HuH-7.5 (cell line): ENCODE measurements around the gene OR1I1.

ENCODE experiments used
- DNase-seq: peaks from one replicate; pipeline ENCODE4 v3.0.0; 2011; ENCODE audit warnings: low spot score

OR1I1 gene

DNA sequence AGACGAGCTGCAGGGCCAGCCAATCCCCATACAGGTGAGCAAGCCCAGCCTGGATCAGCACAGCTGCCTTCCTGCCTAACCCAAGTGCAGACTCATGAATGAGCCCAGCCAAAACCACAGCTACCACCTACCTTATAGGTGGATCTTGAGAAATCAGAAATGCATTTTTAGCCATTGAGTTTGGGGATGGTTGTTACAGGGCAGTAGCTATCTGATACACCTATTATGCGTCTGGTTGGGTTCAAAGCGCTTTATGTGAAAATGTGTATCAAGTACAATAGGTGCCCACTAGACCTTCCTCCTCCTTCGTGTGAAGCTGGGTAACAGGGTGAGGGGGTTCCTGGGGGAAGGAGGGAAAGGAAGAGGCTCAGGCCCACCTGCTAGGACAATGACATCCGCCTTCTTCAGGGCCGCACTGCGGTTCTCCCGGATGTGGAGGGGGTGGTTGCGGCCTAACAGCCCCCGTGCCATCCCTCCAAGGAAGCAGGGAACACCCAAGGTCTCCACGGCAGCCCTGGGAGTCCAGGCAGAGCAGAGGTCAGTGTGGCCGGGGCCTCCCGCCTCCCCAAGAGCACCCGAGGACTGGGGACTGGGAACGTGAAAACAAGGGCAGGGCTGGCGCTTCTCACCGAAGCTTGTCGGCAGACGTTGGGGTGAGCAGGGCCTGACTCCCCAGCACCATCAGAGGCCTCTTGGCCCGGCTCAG is 36.9 kb downstream of the OR1I1 start:
- no peak for DNase-seq

GRCh38 chr19:15120135-15121026 is 38.4 kb downstream of the OR1I1 start:
- no peak for DNase-seq

- no peak for DNase-seq
These were observed 40.5 kb downstream of the OR1I1 start for GRCh38 chr19:15122331-15123030.

GRCh38 chr19:15123031-15123890 is 41.2 kb downstream of the OR1I1 start:
- DNase-seq: no peak

DNA sequence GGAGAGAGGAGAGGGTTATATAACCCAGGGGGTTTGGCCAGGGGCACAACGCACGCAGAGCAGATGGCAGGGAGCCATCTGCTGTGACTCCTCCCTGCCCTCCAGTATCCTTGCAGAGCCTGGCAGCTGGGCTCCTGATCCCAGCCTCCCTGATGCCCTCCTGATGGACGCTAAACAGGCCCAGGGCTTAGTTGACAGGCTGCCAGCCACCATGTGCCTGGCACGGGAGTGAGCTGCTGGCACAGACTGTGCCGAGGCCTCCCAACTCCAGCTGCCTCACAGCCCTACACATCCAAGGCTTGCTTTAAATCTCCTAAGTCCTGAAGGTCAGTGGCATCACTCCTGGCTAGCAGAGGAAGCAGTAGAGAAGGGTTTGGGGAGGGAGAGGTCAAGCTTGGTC is 41.9 kb downstream of the OR1I1 start:
- DNase-seq: no peak

- DNase-seq: no peak
These were observed 42.7 kb downstream of the OR1I1 start for GRCh38 chr19:15124572-15125231.

DNA sequence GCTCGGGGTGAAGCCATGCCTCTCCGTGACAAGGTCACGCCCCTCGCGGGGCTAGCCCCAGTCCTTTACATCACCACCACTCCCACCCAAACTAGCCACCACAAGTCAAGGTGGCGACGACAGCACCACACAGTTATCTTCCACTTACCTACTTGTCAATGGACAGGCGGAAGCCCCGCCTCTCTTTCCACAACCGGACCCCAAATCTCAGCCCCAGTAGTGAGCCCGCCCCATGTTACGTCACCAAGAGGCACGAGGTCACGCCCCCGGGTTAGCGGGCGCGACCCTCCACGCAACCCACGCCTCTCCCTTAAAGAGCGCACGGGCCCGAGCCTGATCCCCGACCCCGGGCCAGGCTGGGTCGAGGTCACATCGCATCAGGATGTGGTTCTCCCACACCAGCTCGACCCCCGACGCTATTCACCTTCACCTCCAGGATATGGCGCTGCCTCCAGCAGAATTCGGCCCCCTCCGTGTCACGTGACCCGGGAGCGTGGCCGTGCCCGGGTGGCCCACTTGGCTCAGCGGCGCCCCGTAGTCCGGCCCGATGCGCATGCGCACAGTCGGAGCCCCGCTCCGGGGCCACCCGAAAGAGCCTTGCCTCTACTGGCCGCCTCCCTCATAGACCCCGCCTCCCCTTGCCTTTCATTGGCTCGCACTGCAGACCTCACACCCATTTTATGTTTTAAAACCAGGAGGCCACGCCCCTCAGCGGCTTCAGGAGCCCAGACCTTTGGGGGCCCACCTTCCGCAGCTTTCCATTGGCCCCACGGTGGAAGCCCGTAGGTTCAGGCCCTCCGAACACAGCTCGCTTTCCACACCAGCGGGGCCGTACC is 43.4 kb downstream of the OR1I1 start:
- peak; percentile 98 for DNase-seq

- DNase-seq: no peak
These were observed 44.3 kb downstream of the OR1I1 start for GRCh38 chr19:15126131-15126910.

- no peak for DNase-seq
These were observed 46.3 kb downstream of the OR1I1 start for GRCh38 chr19:15128162-15128770.

DNA sequence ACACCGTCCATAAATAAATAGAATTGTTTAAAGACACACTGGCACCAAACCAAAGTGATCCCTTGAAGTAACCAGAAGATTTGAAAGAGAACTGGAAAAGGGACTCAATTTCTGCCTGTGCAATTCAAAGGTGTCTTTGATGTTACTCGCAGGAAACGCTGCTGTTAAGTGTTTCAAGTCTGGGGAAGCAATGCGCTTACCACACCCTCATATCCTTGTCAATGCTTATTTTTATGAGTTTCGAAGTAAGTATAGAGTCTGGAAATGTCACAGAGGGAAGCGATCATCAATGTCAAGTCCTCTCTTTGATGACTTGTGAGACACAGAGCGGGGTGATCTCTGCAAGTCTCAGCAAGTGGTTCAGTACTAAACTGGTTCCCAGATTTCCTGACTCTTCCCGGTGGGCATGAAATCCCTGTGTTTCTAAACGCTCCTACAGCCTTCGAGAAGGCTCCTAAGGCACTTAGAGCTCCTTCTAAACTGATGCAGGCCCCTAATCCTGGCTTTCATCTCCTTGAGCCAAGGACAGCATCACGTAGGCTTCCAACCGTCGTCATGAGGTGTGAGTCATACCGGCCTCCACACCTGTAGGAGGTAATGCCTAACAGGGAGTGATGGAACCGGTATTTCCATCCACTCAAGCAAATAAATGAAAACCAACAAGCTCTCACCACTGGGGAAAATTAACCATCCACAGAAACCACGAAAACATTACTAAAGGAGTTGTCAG is 48.0 kb downstream of the OR1I1 start:
- no peak for DNase-seq

GRCh38 chr19:15136234-15136954 is 54.4 kb downstream of the OR1I1 start:
- DNase-seq: no peak

GRCh38 chr19:15137777-15138176 is 55.8 kb downstream of the OR1I1 start:
- no peak for DNase-seq

GRCh38 chr19:15138427-15138826 is 56.4 kb downstream of the OR1I1 start:
- DNase-seq: no peak

DNA sequence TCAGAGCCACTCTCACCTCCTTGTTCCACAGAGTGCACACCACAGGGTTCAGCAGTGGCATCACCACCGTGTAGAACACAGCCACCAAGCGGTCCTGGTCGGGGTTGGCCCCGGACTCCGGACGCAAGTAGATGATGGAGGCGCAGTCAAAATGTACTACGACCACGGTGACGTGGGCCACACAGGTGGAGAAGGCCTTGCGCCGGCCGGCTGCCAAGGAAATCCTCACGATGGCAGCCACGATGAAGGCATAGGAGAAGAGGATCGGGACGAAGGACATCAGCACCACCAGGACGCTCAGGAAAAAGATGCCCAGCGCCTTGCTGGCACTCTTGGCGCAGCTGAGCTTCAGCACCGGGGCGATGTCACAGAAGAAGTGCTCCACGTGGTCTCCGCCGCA is 59.1 kb downstream of the OR1I1 start:
- no peak for DNase-seq

- DNase-seq: no peak
These were observed 60.3 kb downstream of the OR1I1 start for GRCh38 chr19:15142313-15142712.
